ENCODE results near the gene CLDND2. TPM values are rescaled to one million over a fixed set of nuclear protein-coding genes. Genes with fewer than 3 reads are reported as not detected.

CLDND2 gene
- total and polyA plus RNA-seq, 2 of the 8 experiments (the other 6 are each of a cell fraction or from before 2014, with no cell fraction given): 0.21 to 0.56 TPM

GRCh38 chr19:51417107-51417809, 48.5 kb upstream of the CLDND2 start, which contains the start of gene SIGLEC10:
Gene SIGLEC10 (minus strand): TSS chr19:51417642. CDS start chr19:51417581, 61 bp downstream.
- H3K9me3 ChIP-seq (ENCODE audit: insufficient read depth in 2 of 2, low read depth in 1 of 2, low read length in 1 of 2): no peaks in the 10 kb centered on the region
- no peak within 1 kb of the TSS for H3K56ac ChIP-seq (replicated peaks; ENCODE audit: insufficient read length, low read depth, low read length)
- no peak within 1 kb of the TSS for H3K9ac ChIP-seq (replicated peaks in 1 of 4; ENCODE audit: extremely low read depth in 1 of 4, low read depth in 3 of 4, low read length in 3 of 4)
- peaks cover 2% of the 10 kb centered on the region; the same call in 1 of the 2 replicates for H3K23me2 ChIP-seq (ENCODE audit: low read depth, low read length)
- no peak within 1 kb of the TSS for H2AFZ ChIP-seq (ENCODE audit: low read length)
- no peaks in the 10 kb centered on the region for H4K20me1 ChIP-seq (replicated peaks in 1 of 2; ENCODE audit: control insufficient read depth in 1 of 2, insufficient read depth in 2 of 2, low read length in 2 of 2)
- H3K27ac ChIP-seq (ENCODE audit: low read depth, low read length): no peak within 1 kb of the TSS
- DNase-seq (ENCODE audit: low read depth in 1 of 2, low spot score in 2 of 2): no peak
- H2BK20ac ChIP-seq (ENCODE audit: low read length): no peak within 1 kb of the TSS
- no peak within 1 kb of the TSS for H3K4ac ChIP-seq (replicated peaks; ENCODE audit: insufficient read length, low read depth, low read length)
- no peak within 1 kb of the TSS for H2BK15ac ChIP-seq (ENCODE audit: low read length)
- no peak within 1 kb of the TSS for H3K4me3 ChIP-seq (ENCODE audit: extremely low read depth in 1 of 4, insufficient read depth in 2 of 4, low read depth in 3 of 4, low read length in 4 of 4)
- H3K27me3 ChIP-seq (replicated peaks in 1 of 4; ENCODE audit: control insufficient read depth in 3 of 4, extremely low read depth in 1 of 4, insufficient read depth in 3 of 4, low read length in 3 of 4): peaks cover 0 to 5% (median 2%) of the 10 kb centered on the region in 4 experiments; a peak in 3 of 7 replicates
- H3K79me1 ChIP-seq (ENCODE audit: low read depth, low read length): no peaks in the 10 kb centered on the region
- CTCF ChIA-PET (ENCODE audit: partially characterized antibody): interaction anchor here (0.6 to 6.7 kb wide), 11 partner anchors 7 to 286 kb away, joined by 3 to 58 read pairs (median 4); partner anchors contain the start of gene NKG7
- H4K5ac ChIP-seq (ENCODE audit: insufficient read length, low read depth, low read length): no peak within 1 kb of the TSS
- H3K79me2 ChIP-seq (ENCODE audit: control insufficient read depth in 1 of 2, insufficient read depth in 2 of 2, low read length in 2 of 2): no peaks in the 10 kb centered on the region
- peak within 1 kb of the TSS; percentile 36; the same call in 1 of the 2 replicates for H4K8ac ChIP-seq (ENCODE audit: extremely low read depth, insufficient read depth, low read length)
- no peaks in the 10 kb centered on the region for H3K36me3 ChIP-seq (ENCODE audit: control insufficient read depth in 2 of 4, insufficient read depth in 4 of 4, low read length in 3 of 4)
- H2BK120ac ChIP-seq (replicated peaks; ENCODE audit: low read depth, low read length): no peak within 1 kb of the TSS
- no peak within 1 kb of the TSS for H3K4me2 ChIP-seq (ENCODE audit: insufficient read depth in 1 of 2, low read depth in 2 of 2, low read length in 2 of 2)
- H2AK5ac ChIP-seq (ENCODE audit: low read depth, low read length): no peak within 1 kb of the TSS
- no peak within 1 kb of the TSS; the same call in 1 of the 2 replicates for H3K18ac ChIP-seq (ENCODE audit: extremely low read depth, low read length)
- no peak for FAIRE-seq
- no peak within 1 kb of the TSS for H4K91ac ChIP-seq (replicated peaks; ENCODE audit: insufficient read length, low read length)
- no peak within 1 kb of the TSS for H2BK5ac ChIP-seq (ENCODE audit: low read depth, low read length)
- H3K14ac ChIP-seq (ENCODE audit: insufficient read length): no peak within 1 kb of the TSS
- WGBS, 2 experiments (ENCODE audit: extremely low coverage in 1 of 2, insufficient coverage in 1 of 2, insufficient read length in 1 of 2, insufficient replicate concordance in 2 of 2, low coverage in 1 of 2, low lambda C conversion rate in 2 of 2, missing lambda C conversion rate in 1 of 2): 91% methylated on average over 21 of the region's 21 CpGs; no CpG with 5 or more reads in 1 of the 2 experiments
- H3K23ac ChIP-seq (ENCODE audit: insufficient read length): no peak within 1 kb of the TSS
- peaks cover 0 to 11% (median 3%) of the 10 kb centered on the region in 4 experiments; a peak in 2 of 7 replicates for H3K4me1 ChIP-seq (replicated peaks in 1 of 4; ENCODE audit: control insufficient read depth in 3 of 4, insufficient read depth in 4 of 4, low read length in 3 of 4)
- POLR2A ChIA-PET (ENCODE audit: partially characterized antibody): interaction anchor here (0.6 to 2.0 kb wide), 3 partner anchors 9 to 486 kb away, joined by 3 to 9 read pairs (median 4); no protein-coding TSS in a partner anchor
- H2BK12ac ChIP-seq (ENCODE audit: low read depth, low read length): no peak within 1 kb of the TSS
- no peak for TF ChIP-seq NRF1 (IDR thresholded peaks at IDR 0.05; ENCODE audit: low read depth, low read length)
- no peak for TF ChIP-seq JUN (IDR thresholded peaks at IDR 0.05; ENCODE audit: low read depth, low read length)
- no peak for TF ChIP-seq BCL11A (IDR thresholded peaks at IDR 0.05; ENCODE audit: low read depth in 2 of 2, low read length in 2 of 2)
- no peak for TF ChIP-seq CTCF (IDR thresholded peaks at IDR 0.05; ENCODE audit: control extremely low read depth in 1 of 3, insufficient read depth in 1 of 3, low read depth in 1 of 3, low read length in 3 of 3)
- TF ChIP-seq YY1 (IDR thresholded peaks at IDR 0.05; ENCODE audit: low read depth, low read length): no peak
- TF ChIP-seq ATF3 (IDR thresholded peaks at IDR 0.05; ENCODE audit: insufficient read depth, low read depth, low read length): no peak
- TF ChIP-seq TAF7 (optimal IDR thresholded peaks at IDR 0.05; ENCODE audit: borderline replicate concordance, low read depth, low read length): no peak
- TF ChIP-seq ZNF274 (IDR thresholded peaks at IDR 0.05; ENCODE audit: borderline replicate concordance, extremely low read depth, low read length): no peak

All from H1 (cell line).